Neural cell (in vitro differentiated cells): Measurements from ENCODE around the gene RAI14. TPM values are rescaled to one million over a fixed set of nuclear protein-coding genes. Genes with fewer than 3 reads are reported as not detected.

Source experiments
- H2AFZ ChIP-seq: fragments of 200-600, 300-800 bp; sonication (generic), shearing (Covaris generic); 2 replicates; pipeline ENCODE4 v1.6.0; 2014; ENCODE audit warnings: low read depth, mild to moderate bottlenecking, antibody characterized with exemption, low read length, moderate library complexity
- H3F3A ChIP-seq: fragments of 200-600 bp; shearing (Covaris generic); 2 replicates; pipeline ENCODE4 v1.6.1; 2016; ENCODE audit warnings: mild to moderate bottlenecking, moderate library complexity, mixed read lengths, antibody characterized with exemption, low read length; ENCODE audit not compliant: insufficient read depth, poor library complexity, severe bottlenecking
- H3K27ac ChIP-seq: fragments of 200-600, 300-800 bp; sonication (generic), shearing (Covaris generic); 2 replicates; pipeline ENCODE4 v1.5.1; 2014; ENCODE audit warnings: mild to moderate bottlenecking, low read length, moderate library complexity
- H3K27me3 ChIP-seq: fragments of 300-800, 200-600 bp; sonication (generic), shearing (Covaris generic); 2 replicates; pipeline ENCODE4 v1.6.0; 2014; ENCODE audit warnings: mild to moderate bottlenecking, low read depth, low read length, moderate library complexity; ENCODE audit not compliant: insufficient read depth
- H3K36me3 ChIP-seq: fragments of 300-800, 200-600 bp; sonication (generic), shearing (Covaris generic); 2 replicates; pipeline ENCODE4 v1.5.1; 2014; ENCODE audit warnings: mild to moderate bottlenecking, antibody characterized with exemption, low read length, moderate library complexity; ENCODE audit not compliant: insufficient read depth
- H3K4me2 ChIP-seq: fragments of 300-800, 200-600 bp; sonication (generic), shearing (Covaris generic); 2 replicates; pipeline ENCODE4 v1.6.0; 2014; ENCODE audit warnings: mild to moderate bottlenecking, low read length
- H3K4me3 ChIP-seq: fragments of 300-800, 200-600 bp; sonication (generic), shearing (Covaris generic); 2 replicates; pipeline ENCODE4 v1.5.1; 2014; ENCODE audit warnings: mild to moderate bottlenecking, low read length, moderate library complexity
- H3K79me2 ChIP-seq: fragments of 200-600 bp; shearing (Covaris generic); replicated peaks from 2 replicates; pipeline ENCODE4 v1.6.0; 2014; ENCODE audit warnings: mild to moderate bottlenecking, low read length, moderate library complexity; ENCODE audit not compliant: insufficient read depth
- H3K9ac ChIP-seq: fragments of 300-800, 200-600 bp; sonication (generic), shearing (Covaris generic); 2 replicates; pipeline ENCODE4 v1.6.1; 2016; ENCODE audit warnings: mild to moderate bottlenecking, low read length, mixed read lengths
- H3K9me2 ChIP-seq: fragments of 200-600 bp; shearing (Covaris generic); 2 replicates; pipeline ENCODE4 v1.6.1; 2016; ENCODE audit warnings: mild to moderate bottlenecking, low read length, mixed read lengths; ENCODE audit not compliant: insufficient read depth
- H3K9me3 ChIP-seq: fragments of 200-600, 300-800 bp; sonication (generic), shearing (Covaris generic); 2 replicates; pipeline ENCODE4 v1.6.1; 2016; ENCODE audit warnings: mild to moderate bottlenecking, mixed run types, low read length, moderate library complexity, mixed read lengths
- H4K20me1 ChIP-seq: fragments of 200-600 bp; shearing (Covaris generic); 2 replicates; pipeline ENCODE4 v1.6.1; 2016; ENCODE audit warnings: mild to moderate bottlenecking, mixed run types; ENCODE audit not compliant: insufficient read depth
- EP300 ChIP-seq: fragments of 450-650 bp; conservative IDR thresholded peaks from 2 replicates; pipeline ENCODE4 v1.6.1; 2014; ENCODE audit warnings: antibody characterized with exemption, mild to moderate bottlenecking, moderate library complexity; ENCODE audit not compliant: poor library complexity, severe bottlenecking
- EZH2 ChIP-seq: fragments of 200-600, 300-800 bp; shearing (Covaris generic), sonication (generic); IDR thresholded peaks from 2 replicates; pipeline ENCODE4 v1.6.1; 2014; ENCODE audit warnings: antibody characterized with exemption, low read length, borderline replicate concordance, mild to moderate bottlenecking; ENCODE audit not compliant: insufficient read depth, poor library complexity, severe bottlenecking
- MXI1 ChIP-seq: fragments of 450-650 bp; conservative IDR thresholded peaks from 2 replicates; pipeline ENCODE4 v1.6.1; 2014; ENCODE audit warnings: antibody characterized with exemption, mild to moderate bottlenecking; ENCODE audit not compliant: poor library complexity, severe bottlenecking
- POLR2AphosphoS5 ChIP-seq: IDR thresholded peaks from 2 replicates; pipeline ENCODE4 v1.6.1; 2012
- RAD21 ChIP-seq: fragments of 450-650 bp; conservative IDR thresholded peaks from 2 replicates; pipeline ENCODE4 v1.6.1; 2014; ENCODE audit warnings: antibody characterized with exemption, mild to moderate bottlenecking, moderate library complexity
- SMC3 ChIP-seq: fragments of 450-650 bp; conservative IDR thresholded peaks from 2 replicates; pipeline ENCODE4 v1.6.1; 2014; ENCODE audit warnings: antibody characterized with exemption, mild to moderate bottlenecking, moderate library complexity; ENCODE audit not compliant: poor library complexity
- TAF1 ChIP-seq: IDR thresholded peaks from 2 replicates; pipeline ENCODE4 v1.6.1; 2012; ENCODE audit warnings: low read depth
- polyA plus RNA-seq: library from polyadenylated mRNA; depleted of rRNA; stranded (reverse); fragments of >200 nt; gene quantifications from 2 replicates; pipeline ENCODE4 v1.2.3, GENCODE V29; 2014
- TF ChIP-seq, protein P1 (sequence below): fragments of 450-650 bp; IDR thresholded peaks from 2 replicates; pipeline ENCODE4 v1.5.1; 2014; ENCODE audit warnings: antibody characterized with exemption, mild to moderate bottlenecking, moderate library complexity; ENCODE audit not compliant: poor library complexity, severe bottlenecking
- TF ChIP-seq, protein P2 (sequence below): IDR thresholded peaks from 2 replicates; pipeline ENCODE4 v1.6.1; 2012; ENCODE audit warnings: borderline replicate concordance

RAI14 gene
- polyA plus RNA-seq, 1 donor from 2014 or later, result 7.8 TPM

DNA sequence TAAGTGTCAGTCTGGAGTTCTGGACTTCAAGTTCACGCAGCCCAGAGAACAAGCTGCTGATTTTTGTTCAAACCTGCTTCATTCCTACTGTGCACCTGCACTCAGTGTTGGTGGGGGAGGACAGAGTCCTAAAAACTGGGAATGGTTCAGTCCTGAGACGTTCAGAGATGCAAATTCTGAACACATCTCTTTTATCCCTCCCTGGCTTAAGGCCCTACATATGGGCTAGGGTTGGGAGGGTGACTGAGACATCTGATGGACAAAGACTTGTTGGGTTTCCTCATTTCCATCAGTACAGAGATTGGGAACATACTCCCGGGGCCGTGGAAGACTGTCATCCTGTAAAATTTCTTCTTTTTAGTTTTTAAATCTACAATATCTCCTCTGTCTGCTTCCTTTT lies 99.8 kb downstream of the RAI14 start:
- Histone ChIP-seq H3K36me3 (no peaks in the 10 kb centered on the region), H3K4me2 (no peak overlapping the region), H3K27me3 (no peaks in the 10 kb centered on the region), H3K4me3 (no peak overlapping the region), H3K9ac (no peak overlapping the region), H2AFZ (no peak overlapping the region), H4K20me1 (no peaks in the 10 kb centered on the region), H3K79me2 (peaks cover 3% of the 10 kb centered on the region), H3F3A (no peaks in the 10 kb centered on the region), H3K27ac (no peak overlapping the region), H3K9me3 (no peaks in the 10 kb centered on the region), H3K9me2 (no peaks in the 10 kb centered on the region)
- TF ChIP-seq EZH2 (no peak), MXI1 (no peak), POLR2AphosphoS5 (no peak), SMC3 (no peak), TAF1 (no peak), EP300 (no peak), RAD21 (no peak)
- TF ChIP-seq, protein P1, sequence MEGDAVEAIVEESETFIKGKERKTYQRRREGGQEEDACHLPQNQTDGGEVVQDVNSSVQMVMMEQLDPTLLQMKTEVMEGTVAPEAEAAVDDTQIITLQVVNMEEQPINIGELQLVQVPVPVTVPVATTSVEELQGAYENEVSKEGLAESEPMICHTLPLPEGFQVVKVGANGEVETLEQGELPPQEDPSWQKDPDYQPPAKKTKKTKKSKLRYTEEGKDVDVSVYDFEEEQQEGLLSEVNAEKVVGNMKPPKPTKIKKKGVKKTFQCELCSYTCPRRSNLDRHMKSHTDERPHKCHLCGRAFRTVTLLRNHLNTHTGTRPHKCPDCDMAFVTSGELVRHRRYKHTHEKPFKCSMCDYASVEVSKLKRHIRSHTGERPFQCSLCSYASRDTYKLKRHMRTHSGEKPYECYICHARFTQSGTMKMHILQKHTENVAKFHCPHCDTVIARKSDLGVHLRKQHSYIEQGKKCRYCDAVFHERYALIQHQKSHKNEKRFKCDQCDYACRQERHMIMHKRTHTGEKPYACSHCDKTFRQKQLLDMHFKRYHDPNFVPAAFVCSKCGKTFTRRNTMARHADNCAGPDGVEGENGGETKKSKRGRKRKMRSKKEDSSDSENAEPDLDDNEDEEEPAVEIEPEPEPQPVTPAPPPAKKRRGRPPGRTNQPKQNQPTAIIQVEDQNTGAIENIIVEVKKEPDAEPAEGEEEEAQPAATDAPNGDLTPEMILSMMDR, result no peak
- TF ChIP-seq, protein P2, sequence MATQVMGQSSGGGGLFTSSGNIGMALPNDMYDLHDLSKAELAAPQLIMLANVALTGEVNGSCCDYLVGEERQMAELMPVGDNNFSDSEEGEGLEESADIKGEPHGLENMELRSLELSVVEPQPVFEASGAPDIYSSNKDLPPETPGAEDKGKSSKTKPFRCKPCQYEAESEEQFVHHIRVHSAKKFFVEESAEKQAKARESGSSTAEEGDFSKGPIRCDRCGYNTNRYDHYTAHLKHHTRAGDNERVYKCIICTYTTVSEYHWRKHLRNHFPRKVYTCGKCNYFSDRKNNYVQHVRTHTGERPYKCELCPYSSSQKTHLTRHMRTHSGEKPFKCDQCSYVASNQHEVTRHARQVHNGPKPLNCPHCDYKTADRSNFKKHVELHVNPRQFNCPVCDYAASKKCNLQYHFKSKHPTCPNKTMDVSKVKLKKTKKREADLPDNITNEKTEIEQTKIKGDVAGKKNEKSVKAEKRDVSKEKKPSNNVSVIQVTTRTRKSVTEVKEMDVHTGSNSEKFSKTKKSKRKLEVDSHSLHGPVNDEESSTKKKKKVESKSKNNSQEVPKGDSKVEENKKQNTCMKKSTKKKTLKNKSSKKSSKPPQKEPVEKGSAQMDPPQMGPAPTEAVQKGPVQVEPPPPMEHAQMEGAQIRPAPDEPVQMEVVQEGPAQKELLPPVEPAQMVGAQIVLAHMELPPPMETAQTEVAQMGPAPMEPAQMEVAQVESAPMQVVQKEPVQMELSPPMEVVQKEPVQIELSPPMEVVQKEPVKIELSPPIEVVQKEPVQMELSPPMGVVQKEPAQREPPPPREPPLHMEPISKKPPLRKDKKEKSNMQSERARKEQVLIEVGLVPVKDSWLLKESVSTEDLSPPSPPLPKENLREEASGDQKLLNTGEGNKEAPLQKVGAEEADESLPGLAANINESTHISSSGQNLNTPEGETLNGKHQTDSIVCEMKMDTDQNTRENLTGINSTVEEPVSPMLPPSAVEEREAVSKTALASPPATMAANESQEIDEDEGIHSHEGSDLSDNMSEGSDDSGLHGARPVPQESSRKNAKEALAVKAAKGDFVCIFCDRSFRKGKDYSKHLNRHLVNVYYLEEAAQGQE, result no peak

DNA sequence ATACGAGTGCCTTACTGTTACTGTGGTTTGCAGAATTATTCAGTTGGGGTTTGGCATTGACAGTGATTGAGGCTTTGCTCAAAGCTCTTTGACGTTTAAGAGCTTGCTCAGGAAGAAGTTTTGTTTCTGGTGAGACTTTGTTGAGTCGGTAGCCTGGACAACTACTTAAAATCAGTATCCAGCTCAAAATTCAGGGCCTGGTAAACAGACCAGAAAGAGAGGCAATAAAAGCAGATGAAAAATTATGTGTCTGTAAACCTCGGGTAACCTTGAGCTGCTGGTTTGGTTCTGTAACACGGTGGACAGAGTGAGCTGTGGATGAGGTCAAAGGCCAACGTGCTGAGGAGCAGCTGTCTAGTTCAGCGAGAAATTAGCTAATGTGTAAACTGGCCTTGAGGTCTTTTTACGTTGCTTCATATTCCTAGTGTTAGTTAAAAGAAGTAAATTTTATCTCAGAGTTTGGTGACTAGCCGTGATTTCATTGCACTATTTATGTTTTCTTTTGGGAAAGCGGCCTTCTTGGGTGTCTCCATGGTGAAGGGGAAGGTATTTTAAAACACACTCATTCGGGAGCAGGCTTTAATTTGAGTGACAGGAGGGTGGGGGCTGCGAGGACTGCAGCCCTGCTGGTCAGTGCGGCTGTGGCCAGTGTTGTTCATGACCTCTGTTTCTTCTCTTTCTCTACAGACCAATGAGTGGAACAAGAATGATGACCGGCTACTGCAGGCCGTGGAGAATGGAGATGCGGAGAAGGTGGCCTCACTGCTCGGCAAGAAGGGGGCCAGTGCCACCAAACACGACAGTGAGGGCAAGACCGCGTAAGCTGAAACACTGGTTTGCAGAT lies 100.9 kb downstream of the RAI14 start:
- Histone ChIP-seq H3K9me3 (no peaks in the 10 kb centered on the region), H3K9me2 (no peaks in the 10 kb centered on the region), H3K79me2 (peaks cover 3% of the 10 kb centered on the region), H2AFZ (no peak overlapping the region), H4K20me1 (no peaks in the 10 kb centered on the region), H3K4me3 (no peak overlapping the region), H3K9ac (no peak overlapping the region), H3K36me3 (no peaks in the 10 kb centered on the region), H3F3A (no peaks in the 10 kb centered on the region), H3K27me3 (no peaks in the 10 kb centered on the region), H3K27ac (no peak overlapping the region), H3K4me2 (no peak overlapping the region)
- TF ChIP-seq, protein P2, result no peak
- TF ChIP-seq EZH2, result no peak
- TF ChIP-seq SMC3, result no peak
- no peak for TF ChIP-seq MXI1
- TF ChIP-seq TAF1, result no peak
- no peak for TF ChIP-seq RAD21
- no peak for TF ChIP-seq POLR2AphosphoS5
- TF ChIP-seq, protein P1, result no peak
- TF ChIP-seq EP300, result no peak
